GM21529 (cell line): Measurements from ENCODE around the gene CCL22.
"Not testable (repeated sequence)": the region's sequence is repeated elsewhere in the genome, so short reads cannot be mapped to it uniquely, and the experiment has no call there.

Experiments used
- ATAC-seq: cut with Tn5 transposase; IDR thresholded peaks from one replicate; pipeline ENCODE4 v1.9.1; 2021; ENCODE audit not compliant: unreplicated experiment

Gene CCL22, protein sequence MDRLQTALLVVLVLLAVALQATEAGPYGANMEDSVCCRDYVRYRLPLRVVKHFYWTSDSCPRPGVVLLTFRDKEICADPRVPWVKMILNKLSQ

DNA sequence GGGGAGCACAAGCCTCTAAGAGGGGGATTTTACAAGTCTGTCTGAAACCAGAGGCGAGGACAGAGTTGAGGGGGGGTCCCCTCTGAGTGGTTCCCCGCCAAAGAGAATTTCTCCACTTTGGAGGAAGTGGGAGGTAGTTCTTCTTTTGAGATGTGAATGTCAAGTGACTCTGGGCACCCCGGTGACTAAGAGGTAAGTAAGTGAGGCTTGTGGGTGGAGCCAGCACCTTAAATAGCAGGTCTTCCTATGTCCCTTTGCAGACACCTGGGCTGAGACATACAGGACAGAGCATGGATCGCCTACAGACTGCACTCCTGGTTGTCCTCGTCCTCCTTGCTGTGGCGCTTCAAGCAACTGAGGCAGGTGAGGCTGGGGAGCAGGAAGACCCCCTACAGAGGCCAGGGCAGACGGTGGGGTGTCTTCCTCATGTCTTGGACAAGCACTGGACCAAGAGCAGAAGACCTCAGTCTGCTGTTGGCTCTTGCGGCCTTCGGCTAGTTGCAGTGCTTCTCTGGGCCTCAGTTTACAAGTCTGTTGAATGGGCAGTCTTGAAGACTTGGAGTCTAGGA lies at the start of gene CCL22:
Gene CCL22 (plus strand): TSS at position 257 of the 569 bp plus-strand sequence. CDS start 34 bp downstream, at position 291.
- peak; percentile 62 for ATAC-seq

DNA sequence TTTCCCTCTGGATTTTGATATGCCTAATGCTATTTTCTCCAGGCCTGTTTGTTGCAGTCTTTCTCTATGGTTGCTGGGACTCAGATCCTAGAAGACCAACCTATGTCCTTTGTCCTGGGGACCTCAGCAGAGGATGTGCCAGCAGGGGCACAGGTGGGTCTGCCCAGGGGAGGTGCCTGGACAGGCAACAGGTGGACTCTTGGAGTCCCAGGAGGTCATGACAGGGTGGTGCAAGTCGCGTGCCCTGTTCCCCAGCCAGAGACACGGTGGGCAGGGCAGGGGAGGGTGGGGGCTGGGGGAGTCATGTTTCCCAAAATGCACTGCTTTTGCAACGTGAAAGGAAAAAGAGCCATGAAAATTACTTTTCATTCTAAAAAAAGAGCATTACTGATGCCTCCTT lies 47.8 kb upstream of the CCL22 start:
- ATAC-seq = no peak

GRCh38 chr16:57313509-57313908 lies 45.1 kb upstream of the CCL22 start:
- no peak for ATAC-seq

- ATAC-seq = no peak
These were observed 44.3 kb upstream of the CCL22 start for GRCh38 chr16:57314161-57314785.

DNA sequence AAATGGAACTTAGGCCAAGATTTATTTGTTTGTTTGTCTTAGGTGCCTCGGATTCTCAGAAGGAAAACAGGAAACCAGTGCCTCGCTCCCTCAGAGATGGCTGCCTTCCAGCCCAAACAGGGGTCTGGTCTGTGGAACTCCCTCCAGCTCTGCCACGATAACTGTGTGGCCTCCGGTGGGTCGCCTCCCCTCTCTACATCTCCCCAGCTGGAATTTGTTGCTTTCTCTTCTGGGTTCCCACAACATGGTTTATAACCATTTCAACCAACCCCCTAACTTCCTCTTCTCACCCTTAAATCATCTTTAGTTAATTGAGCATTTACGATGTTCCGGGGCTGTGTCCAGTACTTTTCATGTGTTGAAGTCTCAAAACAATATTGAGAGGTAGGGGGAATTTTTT lies 43.2 kb upstream of the CCL22 start:
- ATAC-seq = no peak

DNA sequence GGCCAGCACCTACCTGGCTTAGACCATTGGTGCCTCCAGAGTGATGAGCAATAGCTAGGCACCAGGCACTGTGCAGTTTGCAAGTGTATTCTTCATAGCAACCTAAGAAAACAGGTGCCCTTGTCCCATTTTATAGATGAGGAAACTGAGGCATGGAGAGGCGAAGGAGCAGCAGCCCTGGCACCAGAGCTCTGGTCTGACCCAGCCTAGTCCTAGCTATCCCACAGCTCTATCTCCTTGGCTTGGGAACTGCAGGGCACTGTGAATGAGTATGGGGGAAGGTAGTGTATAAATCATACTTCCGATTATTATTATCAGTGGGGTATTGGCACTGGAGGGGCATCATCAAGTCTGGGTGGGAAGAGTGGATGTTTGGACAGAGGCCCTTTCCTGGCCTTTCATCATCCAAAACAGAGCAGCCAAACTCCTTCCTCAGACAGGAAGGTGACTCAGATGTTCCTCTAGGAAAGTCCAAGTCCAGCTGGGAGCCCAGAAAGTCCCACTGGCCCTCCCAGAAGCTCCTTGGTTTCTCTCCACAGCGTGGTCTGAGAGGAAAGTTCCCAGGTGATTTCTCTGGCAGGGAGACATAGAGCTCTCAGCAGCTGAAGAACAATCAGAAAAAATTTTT lies 42.1 kb upstream of the CCL22 start:
- ATAC-seq = no peak

GRCh38 chr16:57318240-57318970 lies 40.2 kb upstream of the CCL22 start:
- no peak for ATAC-seq

DNA sequence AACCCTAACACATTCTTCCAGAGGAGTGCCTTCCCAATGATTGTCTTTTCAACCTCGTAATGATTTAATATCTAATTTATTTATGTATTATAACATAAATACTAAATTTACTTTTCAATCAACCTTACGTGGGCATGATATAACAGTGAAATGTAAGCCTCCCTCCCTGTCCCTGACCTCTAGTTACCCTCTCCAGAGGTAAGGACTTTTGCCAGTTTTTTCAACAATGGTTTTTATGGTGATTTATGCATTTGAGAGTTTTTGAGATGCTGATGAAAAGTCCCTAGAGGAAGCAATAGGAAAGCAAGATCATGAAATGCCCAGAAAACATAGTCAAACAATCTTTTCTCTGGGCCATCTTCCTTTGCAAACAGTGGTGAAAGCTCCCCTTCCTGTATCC lies 38.9 kb upstream of the CCL22 start:
- ATAC-seq = no peak

GRCh38 chr16:57324749-57325148 lies 33.8 kb upstream of the CCL22 start:
- no peak for ATAC-seq

- ATAC-seq = no peak
These were observed 33.1 kb upstream of the CCL22 start for GRCh38 chr16:57325458-57325857.

GRCh38 chr16:57329718-57330327 lies 28.8 kb upstream of the CCL22 start:
- ATAC-seq = no peak

- ATAC-seq = no peak
These were observed 27.2 kb upstream of the CCL22 start for GRCh38 chr16:57331355-57331754.

GRCh38 chr16:57333402-57333801 lies 25.2 kb upstream of the CCL22 start:
- no peak for ATAC-seq

GRCh38 chr16:57335366-57335765 lies 23.2 kb upstream of the CCL22 start:
- ATAC-seq = no peak

DNA sequence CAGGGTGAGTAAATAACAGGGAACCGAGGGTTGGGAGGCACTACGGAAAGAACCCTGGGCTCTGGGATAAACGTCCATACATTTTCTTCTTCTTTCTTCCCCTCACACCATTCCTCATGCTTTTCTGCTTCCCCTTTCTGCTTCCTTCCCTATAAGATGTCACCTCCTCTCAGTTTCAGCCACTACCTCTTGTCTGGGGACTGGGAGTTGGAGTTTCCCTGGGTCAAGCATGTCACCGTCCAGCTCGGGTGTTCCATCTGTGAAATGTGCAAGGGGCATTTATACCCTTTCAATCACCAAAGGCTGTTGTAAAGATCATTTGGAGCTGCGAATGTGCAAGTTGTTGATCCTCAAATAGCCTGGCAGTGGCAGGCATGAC lies 17.5 kb upstream of the CCL22 start:
- ATAC-seq = no peak

DNA sequence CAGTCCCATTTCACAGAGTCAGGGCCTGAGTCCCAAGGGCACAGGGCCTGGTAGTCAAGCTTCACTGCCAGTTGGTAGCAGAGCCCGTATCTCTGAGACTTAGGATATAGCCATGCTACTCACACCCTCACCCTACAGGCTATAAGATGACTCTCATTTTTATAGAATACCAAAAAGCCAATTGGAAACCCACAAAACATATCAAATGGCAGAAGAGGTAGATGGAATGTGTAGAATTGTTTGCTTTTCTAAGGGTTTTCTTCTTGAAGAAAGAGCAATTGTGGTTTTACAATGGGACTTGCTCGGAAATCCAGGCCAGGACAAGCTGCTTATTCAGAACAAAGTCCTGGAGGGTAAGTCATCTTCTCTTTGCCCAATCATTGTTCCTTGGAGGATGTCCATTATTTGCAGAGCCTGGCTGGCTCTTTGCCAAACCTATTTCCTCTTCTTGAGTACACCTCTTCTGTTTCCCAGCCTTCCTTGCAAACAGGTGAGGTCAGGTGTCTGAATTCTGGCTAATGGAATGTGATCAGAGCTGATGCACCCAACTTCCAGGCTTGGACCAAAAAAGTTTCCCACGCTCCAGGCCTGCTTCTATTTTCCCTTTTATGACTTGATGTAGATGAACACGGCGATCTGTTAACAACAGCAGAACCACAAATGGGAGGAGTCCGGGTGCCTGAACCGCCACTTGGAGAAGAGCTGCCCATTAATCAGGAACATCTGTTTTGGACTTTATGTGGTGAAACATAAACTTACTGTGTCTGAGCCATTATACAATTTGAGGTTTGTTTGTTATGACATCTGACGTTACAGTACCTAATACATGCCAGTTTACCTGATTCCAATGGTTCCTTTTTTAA lies 16.9 kb upstream of the CCL22 start:
- ATAC-seq = no peak

GRCh38 chr16:57342606-57343005 lies 16.0 kb upstream of the CCL22 start:
- not testable (repeated sequence) for ATAC-seq

DNA sequence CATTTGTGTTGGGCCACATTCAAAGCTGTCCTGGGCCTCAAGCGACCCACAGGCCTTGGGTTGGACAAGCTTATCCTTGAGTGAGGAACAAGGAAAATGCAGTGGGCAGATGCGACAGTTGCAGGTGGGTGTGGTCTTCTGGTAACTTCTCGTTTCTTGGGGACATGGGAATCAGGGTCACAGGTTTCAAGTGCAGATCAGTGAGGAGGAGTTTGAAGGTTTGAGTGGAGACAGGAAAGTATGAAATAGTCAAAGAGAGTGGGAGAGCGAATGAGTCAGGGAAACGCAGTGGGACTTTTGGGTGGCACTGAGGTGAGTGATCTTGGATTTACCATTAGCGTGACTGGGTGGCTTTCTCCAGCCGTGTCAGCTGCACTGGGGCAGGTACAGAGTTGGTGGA lies 15.4 kb upstream of the CCL22 start:
- no peak for ATAC-seq

- not testable (repeated sequence) for ATAC-seq
These were observed 14.5 kb upstream of the CCL22 start for GRCh38 chr16:57344094-57344493.

DNA sequence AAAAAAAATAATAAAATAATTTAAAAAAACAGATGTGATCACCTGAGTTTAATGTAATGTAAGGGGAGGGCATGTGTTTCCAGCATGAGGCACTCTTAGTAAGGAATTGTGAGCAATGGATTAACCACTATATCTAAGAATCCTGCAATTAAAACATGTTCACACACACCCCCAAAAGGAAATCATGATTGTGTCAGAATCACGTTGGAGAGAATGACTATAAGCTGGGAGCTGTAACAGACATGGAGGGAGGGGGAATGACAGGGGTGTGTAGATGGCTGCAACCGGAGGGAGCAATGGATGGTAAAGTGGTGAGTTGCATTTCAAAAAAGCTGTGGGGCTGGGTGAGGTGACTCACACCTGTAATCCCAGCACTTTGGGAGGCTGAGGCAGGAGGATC lies 13.6 kb upstream of the CCL22 start:
- ATAC-seq = no peak
